HepG2 (cell line): ENCODE results near the gene KCNK15. TPM values are rescaled to one million over a fixed set of nuclear protein-coding genes. Genes with fewer than 3 reads are reported as not detected.

Experiments used
- ATF4 ChIP-seq, 2 experiments: fragments of 450-650 bp in 1 of 2; sonication (generic) in 1 of 2; formaldehyde crosslinking; IDR thresholded peaks; 2 replicates each; pipeline versions ENCODE4 v1.5.0 to v1.8.0; 2020 to 2022; ENCODE audit warnings: mild to moderate bottlenecking in 1 of 2, missing genetic modification reagents in 1 of 2
- CTCF ChIP-seq: sonication (generic); formaldehyde crosslinking; IDR thresholded peaks from 2 replicates; pipeline ENCODE4 v1.5.0; 2020; ENCODE audit warnings: mild to moderate bottlenecking, missing genetic modification reagents, moderate library complexity
- DR1 ChIP-seq: sonication (generic); formaldehyde crosslinking; IDR thresholded peaks from 2 replicates; pipeline ENCODE4 v1.8.0; 2021; ENCODE audit warnings: mild to moderate bottlenecking, missing genetic modification reagents, inconsistent platforms
- ERF ChIP-seq: IDR thresholded peaks from 2 replicates; pipeline ENCODE4 v1.6.1; 2018; ENCODE audit warnings: missing biosample characterization, missing genetic modification reagents
- ETS1 ChIP-seq: sonication (generic); formaldehyde crosslinking; IDR thresholded peaks from 2 replicates; pipeline ENCODE4 v1.4.0; 2020; ENCODE audit warnings: missing genetic modification reagents
- FOXP4 ChIP-seq: sonication (generic); formaldehyde crosslinking; IDR thresholded peaks from 2 replicates; pipeline ENCODE4 v1.4.0; 2020; ENCODE audit warnings: missing genetic modification reagents
- GATAD2A ChIP-seq: IDR thresholded peaks from 2 replicates; pipeline ENCODE4 v1.6.1; 2016
- IRF2 ChIP-seq: IDR thresholded peaks from 2 replicates; pipeline ENCODE4 v1.6.1; 2018; ENCODE audit warnings: missing genetic modification reagents, missing compliant biosample characterization
- IRX3 ChIP-seq: sonication (generic); formaldehyde crosslinking; IDR thresholded peaks from 2 replicates; pipeline ENCODE4 v1.8.1; 2023; ENCODE audit warnings: mild to moderate bottlenecking, low read depth, missing genetic modification reagents, borderline replicate concordance
- JUN ChIP-seq: sonication (generic); formaldehyde crosslinking; IDR thresholded peaks from 2 replicates; pipeline ENCODE4 v1.4.0; 2020; ENCODE audit warnings: mild to moderate bottlenecking, missing genetic modification reagents
- MTERF4 ChIP-seq: sonication (generic); formaldehyde crosslinking; IDR thresholded peaks from 2 replicates; pipeline ENCODE4 v1.8.0; 2023; ENCODE audit warnings: mild to moderate bottlenecking, missing genetic modification reagents
- NONO ChIP-seq, 2 experiments: fragments of 450-650 bp in 1 of 2; sonication (generic) in 1 of 2; formaldehyde crosslinking in 1 of 2; IDR thresholded peaks in 1 of 2; conservative IDR thresholded peaks in 1 of 2; 2 replicates each; pipeline versions ENCODE4 v1.6.1 to v1.8.0; 2017 to 2022; ENCODE audit warnings: mild to moderate bottlenecking in 1 of 2, missing genetic modification reagents in 1 of 2, moderate library complexity in 1 of 2
- RAD51 ChIP-seq: fragments of 450-650 bp; IDR thresholded peaks from 2 replicates; pipeline ENCODE4 v1.6.1; 2016; ENCODE audit warnings: borderline replicate concordance
- REL ChIP-seq: sonication (generic); formaldehyde crosslinking; conservative IDR thresholded peaks from 2 replicates; pipeline ENCODE4 v1.8.0; 2022; ENCODE audit warnings: mild to moderate bottlenecking, missing genetic modification reagents, moderate library complexity
- XRCC5 ChIP-seq: fragments of 200-400 bp; formaldehyde crosslinking; optimal IDR thresholded peaks from 2 replicates; pipeline ENCODE3; 2017; ENCODE audit warnings: mild to moderate bottlenecking, low read length
- ZNF350 ChIP-seq: sonication (generic); formaldehyde crosslinking; IDR thresholded peaks from 2 replicates; pipeline ENCODE4 v1.4.0; 2020; ENCODE audit warnings: mild to moderate bottlenecking, low read depth, missing genetic modification reagents, borderline replicate concordance
- ZNF510 ChIP-seq: sonication (generic); formaldehyde crosslinking; IDR thresholded peaks from 2 replicates; pipeline ENCODE4 v1.4.0; 2020; ENCODE audit warnings: low read depth, mild to moderate bottlenecking, missing genetic modification reagents
- ZNF703 ChIP-seq: sonication (generic); formaldehyde crosslinking; IDR thresholded peaks from 2 replicates; pipeline ENCODE4 v1.5.1; 2020; ENCODE audit warnings: missing genetic modification reagents, mild to moderate bottlenecking, moderate library complexity, borderline replicate concordance
- ZNF775 ChIP-seq: sonication (generic); formaldehyde crosslinking; IDR thresholded peaks from 2 replicates; pipeline ENCODE4 v1.4.0; 2020; ENCODE audit warnings: missing genetic modification reagents, mild to moderate bottlenecking, moderate library complexity, borderline replicate concordance
- polyA plus RNA-seq, 8 experiments: library from polyadenylated mRNA; depleted of rRNA in 3 of 8; stranded (reverse) in 7 of 8; unstranded in 1 of 8; fragments of >200 nt; fragmentation: Illumina TruSeq in 4 of 8; extraction: Trizol in 4 of 8; gene quantifications; 2 replicates each; pipeline versions ENCODE4 v1.2.1 to v1.2.3, GENCODE V29; 2011 to 2016; ENCODE audit warnings: low read depth in 4 of 8, missing spikeins in 1 of 8, mixed read lengths in 1 of 8; ENCODE audit not compliant: insufficient read depth in 1 of 8
- total RNA-seq, 5 experiments: library from RNA; depleted of rRNA; stranded (reverse); fragments of >200 nt; fragmentation: Illumina TruSeq; extraction: Trizol; gene quantifications; 2 replicates each; pipeline ENCODE4 v1.2.3, GENCODE V29; 2016; ENCODE audit warnings: low read depth in 1 of 5

The KCNK15 gene
- total and polyA plus RNA-seq, 2 of the 13 experiments (the other 11 are each of a cell fraction or from before 2014, with no cell fraction given) = 0.03 TPM; not detected in 1

- TF ChIP-seq DR1 = no peak
- TF ChIP-seq MTERF4 = 0 out of 2 replicates have a peak, but pooled peaks have one; percentile 41
- TF ChIP-seq IRX3 = no peak
- 0 out of 2 replicates have a peak, but pooled peaks have one; percentile 28 for TF ChIP-seq ZNF350 (CRISPR knock-in tag)
- TF ChIP-seq JUN (CRISPR knock-in tag) = no peak
- peak; percentile 71 for TF ChIP-seq XRCC5
- TF ChIP-seq IRF2 (CRISPR knock-in tag) = 0 out of 2 replicates have a peak, but pooled peaks have one; percentile 36
- 0 out of 2 replicates have a peak, but pooled peaks have one; percentile 16 for TF ChIP-seq GATAD2A (CRISPR knock-in tag)
- TF ChIP-seq ZNF775 = no peak
- no peak for TF ChIP-seq ERF (CRISPR knock-in tag)
- TF ChIP-seq ATF4 (CRISPR knock-in tag; IDR thresholded peaks at IDR 0.05) = peak in 1 of 2 experiments; percentile 95; a peak in 2 of 4 replicates
- no peak for TF ChIP-seq REL (CRISPR knock-in tag)
- no peak for TF ChIP-seq ZNF703
- TF ChIP-seq NONO (IDR thresholded peaks at IDR 0.05) = no peak
- TF ChIP-seq NONO (CRISPR knock-in tag; conservative IDR thresholded peaks at IDR 0.05) = peak; percentile 50; the same call in 1 of the 2 replicates
- no peak for TF ChIP-seq RAD51
- no peak for TF ChIP-seq FOXP4 (CRISPR knock-in tag)
- TF ChIP-seq CTCF (CRISPR knock-in tag) = peak; percentile 91
- TF ChIP-seq ETS1 (CRISPR knock-in tag) = no peak
- TF ChIP-seq ZNF510 (CRISPR knock-in tag) = no peak
Observed at GRCh38 chr20:44747166-44748004, 1.7 kb downstream of the KCNK15 start (continued).
